ENCODE measurements around the gene ACP1.

GRCh38 chr2:269356-270030 lies 4.7 kb downstream of the ACP1 start:
- TF ChIP-seq CTCF (IDR thresholded peaks at IDR 0.05) (no peak), EP300 (IDR thresholded peaks at IDR 0.05) (no peak), POLR2A (IDR thresholded peaks at IDR 0.05; ENCODE audit: low read depth) (no peak), POLR2AphosphoS5 (IDR thresholded peaks at IDR 0.05) (no peak)

Measured in esophagus muscularis mucosa (tissue), 4 donors.